Stimulated activated naive CD8-positive, alpha-beta T cell treated with anti-CD3 and anti-CD28 coated beads, Interleukin-15, amount 100 ng/mL, for 72 hours (primary cell): Measurements from ENCODE around the gene ACTG1.

Experiments used
- ATAC-seq: fragments of 150-1000 bp; cut with Tn5 transposase; 2 replicates; pipeline ENCODE4 v1.10.0; 2021; ENCODE audit warnings: mild to moderate bottlenecking, moderate library complexity
- DNase-seq, 2 donors: peaks; one replicate each; pipeline ENCODE4 v3.0.0; 2021 to 2022
- H3K27ac Mint-ChIP-seq, 2 donors: one replicate each; pipeline ENCODE4 v1.8.0; 2022; ENCODE audit warnings: mild to moderate bottlenecking in 2 of 2, mixed read lengths in 2 of 2, moderate library complexity in 2 of 2
- H3K27me3 Mint-ChIP-seq: one replicate; pipeline ENCODE4 v1.8.0; 2022; ENCODE audit warnings: mixed read lengths
- H3K4me1 Mint-ChIP-seq: one replicate; pipeline ENCODE4 v1.8.0; 2022; ENCODE audit warnings: mild to moderate bottlenecking, mixed read lengths
- H3K4me3 Mint-ChIP-seq, 2 donors: one replicate each; pipeline ENCODE4 v1.8.0; 2022; ENCODE audit warnings: mild to moderate bottlenecking in 2 of 2, mixed read lengths in 2 of 2, moderate library complexity in 1 of 2
- H3K9me3 Mint-ChIP-seq, 2 donors: one replicate each; pipeline ENCODE4 v1.8.0; 2022; ENCODE audit warnings: mixed read lengths in 2 of 2

The ACTG1 gene

DNA sequence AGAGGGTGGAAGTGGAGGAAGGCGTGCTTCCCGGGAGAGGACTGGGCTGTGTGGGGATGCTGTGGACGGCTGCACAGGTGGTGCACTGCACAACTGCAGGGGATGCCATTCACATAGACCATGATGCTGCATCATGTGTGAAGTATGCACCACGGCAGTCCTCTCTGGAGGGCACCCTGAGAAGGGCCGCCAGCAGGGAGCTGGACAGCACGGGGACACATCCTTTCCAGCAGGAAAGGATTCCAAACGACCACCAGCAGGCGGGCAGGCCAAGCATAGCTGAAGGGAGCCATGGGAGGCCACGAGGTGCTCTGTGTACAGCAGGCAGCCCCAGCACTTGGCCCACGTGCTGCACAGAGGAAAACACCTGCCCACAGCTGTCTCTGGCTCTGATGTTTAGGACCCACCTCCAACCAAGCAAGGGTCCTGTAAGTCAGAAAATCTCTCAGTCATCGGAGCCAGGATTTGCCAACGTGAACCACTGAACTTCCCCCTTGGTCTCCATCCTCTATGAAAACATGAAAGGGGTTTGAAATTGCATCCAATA is 10.1 kb downstream of the ACTG1 start:
- Mint-ChIP-seq H3K9me3 (no peaks in the 10 kb centered on the region), H3K4me1 (peaks cover 1% of the 10 kb centered on the region), H3K27me3 (no peaks in the 10 kb centered on the region), H3K27ac (no peak overlapping the region), H3K4me3 (no peak overlapping the region)
- ATAC-seq (no peak), DNase-seq (no peak)

DNA sequence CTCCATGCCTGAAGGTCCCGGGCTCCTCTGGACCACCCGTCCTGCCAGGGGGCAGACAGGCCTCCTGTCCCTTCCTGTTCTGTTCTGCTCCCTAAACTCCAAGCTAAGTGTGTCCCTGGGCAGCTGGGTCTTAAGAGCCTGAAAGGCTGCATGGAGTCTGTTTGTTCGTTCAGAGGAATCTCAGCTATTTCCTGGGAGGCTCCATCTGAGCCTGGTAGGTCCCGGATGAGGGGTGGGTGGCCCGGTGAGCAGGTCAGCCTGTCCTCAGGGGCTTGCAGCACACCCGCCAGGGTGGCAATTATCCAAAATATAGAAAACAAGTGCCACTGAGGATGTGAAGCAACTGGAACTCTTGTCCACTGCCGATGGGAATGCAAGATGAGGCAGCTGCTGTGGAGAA is 12.6 kb downstream of the ACTG1 start:
- Mint-ChIP-seq H3K27me3 (no peaks in the 10 kb centered on the region), H3K4me3 (no peak overlapping the region), H3K27ac (no peak overlapping the region), H3K4me1 (peaks cover 2% of the 10 kb centered on the region), H3K9me3 (no peaks in the 10 kb centered on the region)
- DNase-seq (no peak), ATAC-seq (no peak)

DNA sequence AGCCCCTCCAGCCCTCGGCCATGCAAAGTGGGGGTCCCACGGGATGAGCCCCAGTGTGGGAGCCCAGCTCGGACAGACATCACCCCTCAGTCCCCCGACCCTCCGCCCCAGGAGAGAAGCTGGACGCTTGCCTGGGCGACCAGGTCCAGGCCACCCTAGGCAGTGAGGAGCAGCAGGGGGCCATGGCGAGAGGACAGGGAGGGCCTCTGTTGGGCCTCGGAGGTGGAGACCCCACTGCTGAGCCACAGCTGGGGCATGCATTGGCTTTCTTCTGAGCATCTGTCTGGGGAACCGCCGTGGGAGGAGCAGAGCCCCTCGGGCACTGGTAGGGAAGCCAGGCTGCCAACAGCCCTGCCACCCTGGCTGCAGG is 13.0 kb downstream of the ACTG1 start:
- Mint-ChIP-seq H3K4me1 (peaks cover 6% of the 10 kb centered on the region), H3K4me3 (no peak overlapping the region), H3K27me3 (no peaks in the 10 kb centered on the region), H3K27ac (no peak overlapping the region), H3K9me3 (no peaks in the 10 kb centered on the region)
- peak; percentile 32 for ATAC-seq
- DNase-seq: no peak

DNA sequence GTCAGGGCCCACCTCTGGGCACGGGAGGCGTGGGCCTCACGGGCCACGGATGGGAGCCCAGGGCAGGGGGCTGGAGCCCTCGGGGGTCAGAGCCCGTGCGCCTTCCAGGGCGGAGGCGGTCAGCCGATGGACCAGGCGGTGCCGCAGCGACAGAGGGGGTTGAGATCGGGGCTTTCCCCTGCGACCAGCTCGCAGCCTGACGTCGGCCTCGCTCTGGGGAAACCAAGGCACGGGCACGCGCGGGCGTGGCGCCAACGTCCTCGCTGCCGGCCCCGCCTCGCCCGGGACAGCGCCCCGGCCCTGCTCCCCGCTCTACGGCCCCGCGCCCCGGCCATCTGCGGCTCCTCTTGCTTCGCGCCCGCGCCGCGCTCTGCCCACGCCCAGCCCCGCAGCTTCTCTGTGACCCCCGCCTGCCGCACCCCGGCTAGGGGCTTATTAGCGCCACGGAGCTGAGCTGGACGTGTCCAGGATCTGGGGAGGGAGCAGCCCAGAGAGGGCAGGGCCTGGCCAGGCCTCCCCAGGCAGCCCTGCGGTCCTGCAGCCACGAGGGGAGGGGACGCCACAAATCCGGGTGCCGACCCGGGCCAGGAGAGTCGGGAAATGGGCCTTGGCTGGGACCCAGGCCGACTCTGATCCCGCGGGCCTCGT is 13.5 kb downstream of the ACTG1 start:
- DNase-seq: no peak
- ATAC-seq: peak; percentile 56
- H3K4me1 Mint-ChIP-seq: peaks cover 9% of the 10 kb centered on the region
- no peaks in the 10 kb centered on the region for H3K9me3 Mint-ChIP-seq
- no peak overlapping the region for H3K27ac Mint-ChIP-seq
- H3K27me3 Mint-ChIP-seq: no peaks in the 10 kb centered on the region
- H3K4me3 Mint-ChIP-seq: no peak overlapping the region

DNA sequence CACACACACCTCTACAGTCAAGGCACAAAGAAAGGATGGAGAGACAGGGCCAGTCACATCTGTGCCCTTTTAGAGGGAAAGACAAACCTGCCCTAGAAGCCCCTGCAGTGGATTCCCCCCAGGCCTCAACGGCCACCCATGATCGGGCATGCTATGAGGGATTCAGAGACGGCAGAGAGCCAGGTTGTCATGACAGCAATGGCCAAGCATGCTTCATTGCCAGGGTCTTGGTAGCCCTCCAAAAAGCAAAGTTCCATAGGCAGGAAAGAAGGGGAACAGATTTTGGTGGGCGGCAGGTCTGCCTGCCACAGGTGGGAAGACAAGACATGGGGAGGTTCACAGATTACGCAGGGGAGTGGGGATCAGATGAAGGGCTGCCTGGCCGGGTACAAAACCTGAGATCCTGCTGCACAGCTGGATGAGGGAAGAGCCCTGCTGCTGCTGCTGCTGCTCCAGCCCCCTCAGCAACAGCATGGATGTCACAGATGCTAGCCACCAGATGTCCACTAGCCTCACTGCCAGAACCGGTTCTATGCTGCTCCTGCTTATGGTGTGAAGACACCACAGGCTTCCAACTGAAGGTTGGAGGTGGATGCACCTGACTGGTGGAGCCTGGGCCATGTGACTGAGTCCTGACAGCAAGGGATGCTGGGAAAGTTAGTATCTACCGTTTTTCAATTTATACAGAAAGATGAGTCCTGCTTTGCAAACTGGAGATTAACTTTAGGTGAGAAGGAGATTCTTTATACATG is 17.8 kb downstream of the ACTG1 start:
- Mint-ChIP-seq H3K4me1 (peaks cover 19% of the 10 kb centered on the region), H3K27me3 (peaks cover 24% of the 10 kb centered on the region), H3K4me3 (no peak overlapping the region), H3K9me3 (no peaks in the 10 kb centered on the region), H3K27ac (no peak overlapping the region)
- peak; percentile 49 for ATAC-seq
- no peak for DNase-seq

DNA sequence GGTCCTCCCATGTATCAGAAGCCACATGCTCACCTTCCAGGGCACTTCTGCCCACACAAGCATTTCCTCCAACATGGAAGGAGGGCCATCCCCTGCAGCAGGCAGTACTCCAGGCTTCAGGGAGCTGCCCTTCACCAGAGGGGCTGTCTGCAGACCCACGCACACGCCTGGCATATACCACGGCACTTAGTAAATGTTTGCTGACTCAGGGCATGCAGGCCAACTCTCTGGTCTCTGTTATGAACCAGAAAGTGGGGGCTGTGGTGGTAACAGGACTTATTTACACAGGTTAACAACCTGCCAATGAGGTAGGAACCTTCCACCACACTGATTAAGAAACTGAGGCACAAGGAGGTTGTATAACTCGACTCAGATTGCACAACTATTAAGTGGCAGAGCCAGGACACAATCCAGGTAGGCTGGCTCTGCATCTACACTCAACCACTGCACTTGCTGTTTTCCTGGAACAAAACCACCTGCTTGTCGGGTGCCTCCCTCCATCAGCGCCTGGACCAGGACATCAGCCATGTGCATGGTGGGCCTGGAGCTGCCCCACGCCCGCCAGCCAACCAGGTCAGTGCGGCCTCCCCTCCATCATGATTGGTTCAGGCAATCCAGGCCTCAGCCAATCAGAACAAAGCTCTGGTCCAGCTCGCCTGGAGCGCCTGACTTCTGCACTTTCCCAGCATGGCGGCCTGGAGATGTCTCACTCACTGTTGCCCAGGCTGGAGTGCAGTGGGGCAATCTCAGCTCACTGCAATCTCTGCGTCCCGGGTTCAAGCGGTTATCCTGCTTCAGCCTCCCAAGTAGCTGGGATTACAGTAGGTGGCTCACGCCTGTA is 19.2 kb downstream of the ACTG1 start:
- Mint-ChIP-seq H3K27me3 (peaks cover 29% of the 10 kb centered on the region), H3K4me1 (peaks cover 32% of the 10 kb centered on the region), H3K9me3 (no peaks in the 10 kb centered on the region), H3K4me3 (no peak overlapping the region), H3K27ac (no peak overlapping the region)
- DNase-seq (no peak), ATAC-seq (no peak)

DNA sequence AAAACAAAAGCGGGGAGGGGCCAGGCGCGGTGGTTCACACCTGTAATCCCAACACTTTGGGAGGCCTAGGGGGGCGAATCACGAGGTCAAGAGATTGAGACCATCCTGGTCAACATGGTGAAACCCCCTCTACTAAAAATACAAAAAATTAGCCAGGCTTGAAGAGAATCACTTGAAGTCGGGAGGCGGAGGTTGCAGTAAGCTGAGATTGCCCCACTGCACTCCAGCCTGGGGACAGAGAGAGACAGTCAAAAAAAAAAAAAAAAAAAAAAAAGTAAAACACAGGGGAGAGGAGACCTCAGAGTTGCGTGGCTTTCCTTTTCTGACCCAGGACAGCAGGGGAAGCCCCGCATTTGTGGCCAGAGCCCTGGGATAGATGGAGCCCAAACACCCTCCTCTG is 19.9 kb downstream of the ACTG1 start:
- H3K4me3 Mint-ChIP-seq: no peak overlapping the region
- DNase-seq (no peak), ATAC-seq (no peak)
- peaks cover 32% of the 10 kb centered on the region for H3K4me1 Mint-ChIP-seq
- H3K9me3 Mint-ChIP-seq: no peaks in the 10 kb centered on the region
- H3K27me3 Mint-ChIP-seq: peaks cover 29% of the 10 kb centered on the region
- no peak overlapping the region for H3K27ac Mint-ChIP-seq

DNA sequence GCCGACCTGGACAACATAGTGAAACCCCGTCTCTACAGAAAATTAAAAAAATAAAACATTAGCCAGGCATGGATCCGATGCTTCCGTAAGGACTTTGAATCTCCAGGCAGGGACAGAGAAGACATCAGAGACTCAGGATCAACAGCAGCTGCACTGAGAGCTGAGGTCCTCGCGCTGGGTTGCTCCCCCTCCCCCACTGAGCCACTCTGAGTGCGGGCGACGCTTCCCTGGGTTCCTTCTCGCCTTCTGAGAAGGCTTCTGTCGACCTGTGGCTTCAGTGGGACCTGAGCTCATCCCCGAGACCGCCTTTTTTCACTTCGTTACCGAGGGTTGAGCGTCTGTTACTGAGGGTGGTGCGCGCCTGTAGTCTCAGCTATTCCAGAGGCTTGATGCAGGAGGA is 20.4 kb downstream of the ACTG1 start:
- ATAC-seq: no peak
- Mint-ChIP-seq H3K9me3 (no peaks in the 10 kb centered on the region), H3K4me3 (no peak overlapping the region), H3K27ac (no peak overlapping the region), H3K27me3 (peaks cover 29% of the 10 kb centered on the region), H3K4me1 (peaks cover 36% of the 10 kb centered on the region)
- DNase-seq: no peak

DNA sequence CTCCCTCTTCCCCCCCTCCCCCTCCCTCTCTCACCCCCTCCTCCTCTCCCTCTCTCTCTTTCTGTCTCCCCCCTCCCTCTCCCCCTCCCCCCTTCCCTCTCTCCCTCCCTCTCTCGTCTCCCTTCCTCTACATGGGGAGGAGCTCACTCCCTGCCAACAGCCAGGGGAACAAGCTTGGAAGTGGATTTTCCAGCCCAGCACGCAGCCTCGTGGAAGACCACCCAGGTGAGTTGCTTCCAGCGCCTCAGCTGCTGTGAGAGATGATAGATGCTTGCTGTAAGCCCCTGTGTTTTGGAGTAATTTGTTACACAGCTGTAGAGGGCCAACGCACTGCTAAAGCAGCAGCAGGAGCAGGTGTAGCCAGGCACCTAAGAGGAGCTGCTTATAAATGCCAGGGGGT is 20.8 kb downstream of the ACTG1 start:
- DNase-seq: no peak
- H3K9me3 Mint-ChIP-seq: no peaks in the 10 kb centered on the region
- H3K27ac Mint-ChIP-seq: no peak overlapping the region
- H3K4me1 Mint-ChIP-seq: peaks cover 40% of the 10 kb centered on the region
- H3K27me3 Mint-ChIP-seq: peaks cover 29% of the 10 kb centered on the region
- peak overlapping the region in 1 of 2 donors; percentile 24 for H3K4me3 Mint-ChIP-seq
- ATAC-seq: no peak

DNA sequence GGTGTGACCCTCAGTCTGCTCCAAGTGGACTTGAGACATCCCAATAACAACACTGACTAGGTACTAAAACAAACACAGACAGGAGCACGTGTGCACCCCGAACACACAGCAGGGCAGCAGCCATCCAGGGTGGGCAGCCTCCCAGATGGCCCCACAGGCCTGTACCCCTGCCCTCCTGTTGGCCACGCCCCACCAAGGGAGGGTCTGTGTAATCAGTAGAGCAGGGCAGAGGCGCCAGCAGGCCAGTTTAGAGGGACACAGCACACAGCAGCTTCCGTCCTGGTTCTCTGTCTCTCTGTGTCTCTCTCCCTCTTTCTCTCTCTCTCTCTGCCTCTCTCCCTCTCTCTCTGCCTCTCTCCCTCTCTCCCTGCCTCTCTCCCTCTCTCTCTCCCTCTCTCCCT is 21.4 kb downstream of the ACTG1 start:
- peaks cover 46% of the 10 kb centered on the region for H3K4me1 Mint-ChIP-seq
- H3K27ac Mint-ChIP-seq: no peak overlapping the region
- peaks cover 33% of the 10 kb centered on the region for H3K27me3 Mint-ChIP-seq
- no peaks in the 10 kb centered on the region for H3K9me3 Mint-ChIP-seq
- no peak for DNase-seq
- H3K4me3 Mint-ChIP-seq: no peak overlapping the region
- no peak for ATAC-seq

DNA sequence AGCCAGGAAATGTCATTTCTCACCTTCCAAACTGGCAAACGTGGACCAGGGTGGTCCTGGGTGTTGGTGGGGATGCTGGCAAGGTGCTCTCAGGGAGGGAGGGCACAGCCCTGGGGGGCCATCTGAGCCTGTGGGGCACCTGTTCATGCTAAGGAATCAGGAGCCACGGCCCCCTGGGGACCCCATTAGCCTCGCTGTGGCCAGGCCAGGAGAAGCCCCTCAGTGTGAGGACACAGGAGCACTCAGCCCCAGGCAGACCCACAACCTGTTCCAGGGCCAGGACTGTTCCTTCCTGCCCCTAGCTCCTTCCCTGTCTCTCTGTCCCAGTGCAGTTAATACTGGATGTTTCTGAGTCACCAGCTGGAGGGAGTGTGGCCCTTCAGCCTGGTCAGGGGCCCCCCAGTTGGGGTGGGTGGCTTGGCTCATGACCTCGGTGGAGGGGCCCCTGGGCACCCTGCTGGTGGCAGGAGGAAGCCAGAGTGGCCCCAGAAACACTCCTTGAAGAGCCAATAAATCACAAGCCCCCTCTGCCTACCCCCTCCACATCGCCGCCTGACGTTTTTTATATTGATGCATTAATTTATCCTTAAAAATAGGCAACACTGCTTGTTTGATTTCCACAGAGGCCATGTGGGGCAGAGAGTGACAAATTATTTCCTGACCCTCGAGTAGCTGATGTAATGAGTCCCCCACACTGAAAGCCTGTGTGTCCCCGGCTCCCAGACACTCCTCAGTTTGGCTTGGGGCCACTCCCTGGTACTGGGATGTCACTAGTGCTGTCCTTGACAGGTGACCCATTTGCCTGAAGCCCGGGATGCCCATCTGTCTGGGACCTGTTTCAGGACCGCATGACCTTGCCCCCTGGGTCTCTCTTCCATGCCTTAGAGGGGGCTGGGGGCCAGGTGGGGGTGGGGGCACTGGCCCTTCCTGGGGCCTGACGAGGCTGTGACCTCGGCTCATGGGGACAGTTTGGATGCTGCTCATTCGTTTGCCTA is 22.3 kb downstream of the ACTG1 start:
- peaks cover 37% of the 10 kb centered on the region for H3K27me3 Mint-ChIP-seq
- H3K4me1 Mint-ChIP-seq: peaks cover 52% of the 10 kb centered on the region
- no peak for DNase-seq
- no peaks in the 10 kb centered on the region for H3K9me3 Mint-ChIP-seq
- peak overlapping the region in 1 of 2 donors; percentile 74 for H3K4me3 Mint-ChIP-seq
- H3K27ac Mint-ChIP-seq: peak overlapping the region in 1 of 2 donors; percentile 27
- ATAC-seq: no peak

DNA sequence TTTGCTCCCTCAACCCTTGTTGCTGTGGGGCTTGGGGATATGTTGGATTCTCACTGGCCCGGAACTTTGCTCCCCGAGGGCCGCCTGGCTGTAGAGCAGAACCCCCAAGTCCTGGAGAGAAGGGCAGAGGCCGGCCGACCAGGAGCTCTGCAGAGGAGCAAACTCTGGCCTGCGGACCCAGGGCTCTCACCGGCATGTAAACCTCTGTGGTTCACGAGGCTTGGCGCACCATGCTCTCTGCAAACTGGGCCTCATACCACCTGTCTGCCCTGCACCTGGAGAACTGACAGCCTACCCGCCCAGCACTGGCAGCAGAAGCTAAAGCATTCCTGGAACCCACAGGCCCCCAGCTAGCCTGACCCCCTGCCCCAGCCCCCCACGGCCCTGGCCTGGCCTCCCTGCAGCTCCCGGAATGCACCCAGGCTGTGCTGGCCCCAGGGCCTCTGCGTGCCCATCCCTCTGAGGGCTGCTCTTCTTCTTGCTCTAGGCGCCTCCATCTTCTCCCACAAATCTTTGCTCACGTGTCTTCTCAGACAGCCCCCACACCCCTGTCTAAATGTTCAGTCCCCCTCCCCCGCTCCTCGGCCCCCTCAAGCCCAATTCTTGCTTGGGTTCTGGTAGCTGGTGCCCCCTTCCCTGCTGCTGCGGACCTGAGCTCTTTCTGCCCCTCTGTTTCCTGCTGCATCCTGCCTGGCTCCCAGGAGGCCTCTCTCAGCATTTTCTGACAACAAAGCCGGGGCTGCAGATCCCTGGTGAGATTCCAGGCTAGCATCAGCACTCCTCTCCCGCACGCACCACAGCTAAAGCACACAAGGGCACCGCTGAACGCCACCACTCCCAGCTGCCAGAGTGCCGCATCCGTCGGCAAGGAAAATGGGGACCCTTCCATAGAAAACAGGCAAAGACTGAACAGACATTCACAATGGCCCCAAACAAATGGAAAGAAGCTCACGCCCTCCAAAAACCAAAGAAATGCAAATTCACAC is 23.3 kb downstream of the ACTG1 start:
- Mint-ChIP-seq H3K27ac (peak overlapping the region; percentile 40 to 90), H3K4me3 (peak overlapping the region; percentile 50 to 74), H3K27me3 (peaks cover 37% of the 10 kb centered on the region), H3K9me3 (no peaks in the 10 kb centered on the region), H3K4me1 (peaks cover 43% of the 10 kb centered on the region)
- ATAC-seq (no peak), DNase-seq (no peak)

DNA sequence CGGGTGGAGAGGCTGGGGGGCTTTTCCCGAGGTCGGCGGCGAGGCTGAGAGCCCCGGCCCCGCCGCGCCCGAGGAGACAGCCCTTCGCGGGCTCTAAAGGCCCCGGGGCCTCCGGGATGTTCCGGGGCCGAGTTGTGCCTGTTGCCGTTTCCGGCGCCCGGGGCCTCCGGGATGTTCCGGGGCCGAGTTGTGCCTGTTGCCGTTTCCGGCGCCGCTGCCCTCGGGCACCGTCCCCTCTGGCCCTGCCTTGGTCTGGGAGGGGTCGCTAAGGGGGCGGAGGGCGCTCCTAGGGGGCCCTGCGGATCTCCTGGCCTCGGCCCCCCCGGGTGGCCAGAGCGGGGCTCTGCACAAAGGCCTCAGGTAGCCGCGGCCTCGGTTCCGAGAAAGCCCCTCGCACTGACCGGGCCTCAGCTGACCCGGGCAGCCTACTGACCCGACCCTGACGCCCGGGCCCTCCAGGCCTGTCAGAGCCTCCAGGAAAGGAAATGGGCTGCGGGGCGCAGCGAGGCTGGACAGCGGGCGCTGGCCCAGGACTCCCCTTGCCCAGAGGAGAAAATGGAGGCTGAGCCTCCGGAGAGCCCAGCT is 24.2 kb downstream of the ACTG1 start:
- ATAC-seq: peak; percentile 13
- peaks cover 49% of the 10 kb centered on the region for H3K4me1 Mint-ChIP-seq
- peaks cover 40% of the 10 kb centered on the region for H3K27me3 Mint-ChIP-seq
- no peak for DNase-seq
- peak overlapping the region in 1 of 2 donors; percentile 82 for H3K27ac Mint-ChIP-seq
- peak overlapping the region; percentile 22 to 75 for H3K4me3 Mint-ChIP-seq
- H3K9me3 Mint-ChIP-seq: no peaks in the 10 kb centered on the region
